ENCODE measurements around the gene CASZ1. TPM values are rescaled to one million over a fixed set of nuclear protein-coding genes. Genes with fewer than 3 reads are reported as not detected.

The CASZ1 gene
- total RNA-seq, 4 donors from 2014 or later, result 21.9 to 60.2 (median 29.6) TPM

- Histone ChIP-seq H3K4me1 (peaks cover 17 to 43% (median 21%) of the 10 kb centered on the region in 4 donors), H3K27me3 (no peaks in the 10 kb centered on the region), H3K36me3 (no peaks in the 10 kb centered on the region), H3K9me3 (no peaks in the 10 kb centered on the region), H3K4me3 (no peak overlapping the region), H3K27ac (replicated peaks in 1 of 4) (peak overlapping the region in 1 of 4 donors; percentile 15)
- intact Hi-C loops (cut with DNase I), result no loop called here
- TF ChIP-seq POLR2AphosphoS5 (IDR thresholded peaks at IDR 0.05), result no peak
- WGBS, result 77% methylated on average over 20 of the region's 21 CpGs
- no peak for DNase-seq (ENCODE audit: extremely low spot score)
These were observed 58.1 kb downstream of the CASZ1 start for GRCh38 chr1:10738061-10739058.

DNA sequence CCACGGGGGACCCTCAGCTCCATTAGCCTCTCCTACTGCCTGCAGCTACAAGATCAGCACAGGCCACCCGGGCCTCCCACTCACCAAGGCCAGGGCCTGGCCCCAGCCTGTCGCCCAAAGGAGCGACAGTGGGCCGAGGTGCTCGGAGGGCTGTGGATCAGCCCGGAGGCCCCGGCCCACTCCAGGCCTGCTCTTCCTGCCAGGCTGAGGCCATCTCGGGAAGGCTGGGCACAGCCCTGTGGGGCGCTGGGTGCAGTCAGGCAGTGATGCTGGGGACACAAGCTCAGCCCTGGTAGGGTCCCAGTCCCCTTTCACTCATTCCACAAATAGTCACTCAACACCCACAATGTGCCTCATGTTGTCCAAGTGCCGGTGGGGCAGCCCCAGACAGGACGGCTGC, 58.8 kb downstream of the CASZ1 start:
- no peaks in the 10 kb centered on the region for H3K36me3 ChIP-seq
- no peaks in the 10 kb centered on the region for H3K27me3 ChIP-seq
- H3K4me3 ChIP-seq, result no peak overlapping the region
- peaks cover 17 to 43% (median 21%) of the 10 kb centered on the region in 4 donors for H3K4me1 ChIP-seq
- TF ChIP-seq CTCF (IDR thresholded peaks at IDR 0.05) (no peak), EP300 (IDR thresholded peaks at IDR 0.05) (no peak), POLR2AphosphoS5 (IDR thresholded peaks at IDR 0.05) (no peak), POLR2A (IDR thresholded peaks at IDR 0.05; ENCODE audit: low read depth) (no peak)
- peak overlapping the region in 3 of 4 donors; percentile 7 to 22 (median 15) for H3K27ac ChIP-seq (replicated peaks in 1 of 4)
- intact Hi-C loops (cut with DNase I), result no loop called here
- no peak for DNase-seq (ENCODE audit: extremely low spot score)
- no peaks in the 10 kb centered on the region for H3K9me3 ChIP-seq
- 81% methylated on average over 4 of the region's 12 CpGs for WGBS

DNA sequence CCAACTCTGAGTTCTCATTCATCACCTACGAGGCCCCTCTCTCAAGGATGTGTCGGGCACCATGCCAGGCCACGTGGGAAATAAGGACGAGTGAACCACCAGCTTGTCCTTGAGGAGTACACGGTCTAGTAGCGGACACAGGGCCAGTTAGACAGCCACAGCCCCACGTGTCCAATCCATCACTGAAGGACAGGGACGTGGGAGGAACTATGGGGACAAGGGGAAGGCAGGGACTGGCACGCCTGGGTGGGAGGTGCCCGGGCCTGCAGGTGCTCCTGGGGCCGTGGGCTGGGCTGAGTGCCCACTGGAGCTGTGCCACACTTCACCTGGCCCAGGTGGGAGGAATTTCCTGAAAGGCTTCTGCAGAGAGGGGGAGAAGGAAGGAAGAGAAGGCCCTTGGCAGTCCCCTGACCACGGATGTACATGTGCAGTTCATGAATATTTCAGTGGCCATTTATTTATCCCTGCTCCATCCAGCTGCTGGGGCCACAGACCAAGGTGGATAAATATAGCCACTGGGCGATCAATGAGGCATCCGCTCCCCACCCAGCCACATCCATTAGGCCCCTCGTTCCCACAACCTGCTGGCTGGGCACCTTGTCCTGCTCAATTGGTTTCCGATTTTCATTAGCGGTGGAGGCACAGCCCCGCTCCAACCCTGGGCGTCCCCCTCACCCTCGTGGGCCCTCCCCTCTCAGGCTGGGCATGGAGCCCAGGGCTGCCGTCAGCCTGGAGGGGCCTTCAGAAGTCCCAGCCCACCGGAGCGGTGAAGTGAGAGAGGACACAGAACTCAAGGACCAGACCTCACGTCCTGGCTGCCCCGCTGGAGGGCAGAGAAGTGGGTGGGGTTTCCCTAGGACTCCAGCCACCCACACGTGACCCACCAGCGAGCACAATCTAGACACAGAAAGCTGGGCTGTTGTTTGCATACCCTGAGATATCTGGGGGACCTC, 59.5 kb downstream of the CASZ1 start:
- 42% methylated on average over 25 of the region's 27 CpGs for WGBS
- no peaks in the 10 kb centered on the region for H3K9me3 ChIP-seq
- DNase-seq (ENCODE audit: extremely low spot score), result no peak
- H3K27me3 ChIP-seq, result no peaks in the 10 kb centered on the region
- peaks cover 17 to 43% (median 21%) of the 10 kb centered on the region in 4 donors for H3K4me1 ChIP-seq
- peak overlapping the region in 2 of 4 donors; percentile 15 to 22 for H3K27ac ChIP-seq (replicated peaks in 1 of 4)
- intact Hi-C loops (cut with DNase I), result no loop called here
- no peaks in the 10 kb centered on the region for H3K36me3 ChIP-seq
- H3K4me3 ChIP-seq, result peak overlapping the region in 1 of 4 donors; percentile 15
- TF ChIP-seq CTCF (IDR thresholded peaks at IDR 0.05) (no peak), POLR2AphosphoS5 (IDR thresholded peaks at IDR 0.05) (no peak), EP300 (IDR thresholded peaks at IDR 0.05) (no peak), POLR2A (IDR thresholded peaks at IDR 0.05; ENCODE audit: low read depth) (no peak)

DNA sequence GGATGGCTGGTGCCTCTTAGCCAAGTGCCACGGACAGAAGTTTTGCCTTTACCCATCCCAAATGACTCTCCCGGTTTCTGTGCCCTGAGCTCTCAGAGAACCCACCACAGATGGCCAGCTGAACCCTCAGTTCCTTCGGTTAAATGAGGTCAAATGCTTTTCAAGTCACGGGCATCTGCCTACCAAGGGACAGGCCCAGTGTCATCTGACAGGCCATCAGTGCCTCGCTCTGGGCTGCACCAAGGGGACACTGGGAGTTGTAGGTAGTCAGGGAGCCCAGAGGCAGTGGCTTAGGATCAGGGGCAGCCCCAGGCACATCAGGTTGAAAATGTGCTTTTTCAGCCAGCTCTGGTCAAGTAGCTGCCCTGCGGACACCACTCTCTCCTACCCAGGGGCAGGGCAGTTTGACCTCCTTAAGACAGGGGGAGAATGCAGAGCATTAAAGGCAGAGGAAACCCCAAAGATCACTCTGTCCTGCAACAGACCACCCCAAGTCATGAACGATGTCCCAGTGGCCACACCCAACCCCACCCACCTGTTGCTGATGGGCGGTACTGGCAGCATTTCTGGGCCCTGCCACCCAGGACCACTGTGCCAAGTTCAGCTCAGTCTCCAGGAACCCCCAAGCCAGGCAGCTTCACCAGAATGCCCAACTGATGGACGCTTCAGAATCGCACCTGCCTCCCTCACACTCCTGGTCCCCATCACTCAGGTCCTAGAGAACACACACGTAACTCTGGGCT, 60.7 kb downstream of the CASZ1 start:
- H3K4me1 ChIP-seq, result peaks cover 17 to 43% (median 21%) of the 10 kb centered on the region in 4 donors
- WGBS, result 83% methylated on average over 10 of the region's 11 CpGs
- H3K4me3 ChIP-seq, result no peak overlapping the region
- H3K36me3 ChIP-seq, result no peaks in the 10 kb centered on the region
- H3K27ac ChIP-seq (replicated peaks in 1 of 4), result no peak overlapping the region
- H3K27me3 ChIP-seq, result no peaks in the 10 kb centered on the region
- no peak for TF ChIP-seq POLR2A (IDR thresholded peaks at IDR 0.05; ENCODE audit: low read depth)
- TF ChIP-seq EP300 (IDR thresholded peaks at IDR 0.05), result no peak
- no peak for TF ChIP-seq CTCF (IDR thresholded peaks at IDR 0.05)
- TF ChIP-seq POLR2AphosphoS5 (IDR thresholded peaks at IDR 0.05), result no peak
- DNase-seq (ENCODE audit: extremely low spot score), result no peak
- H3K9me3 ChIP-seq, result no peaks in the 10 kb centered on the region
- intact Hi-C loops (cut with DNase I), result no loop called here
